Measurements from ENCODE around the gene VPS37D. TPM values are rescaled to one million over a fixed set of nuclear protein-coding genes. Genes with fewer than 3 reads are reported as not detected.

VPS37D gene
- total RNA-seq, 1 experiment from 2014 or later, result 4.4 TPM

DNA sequence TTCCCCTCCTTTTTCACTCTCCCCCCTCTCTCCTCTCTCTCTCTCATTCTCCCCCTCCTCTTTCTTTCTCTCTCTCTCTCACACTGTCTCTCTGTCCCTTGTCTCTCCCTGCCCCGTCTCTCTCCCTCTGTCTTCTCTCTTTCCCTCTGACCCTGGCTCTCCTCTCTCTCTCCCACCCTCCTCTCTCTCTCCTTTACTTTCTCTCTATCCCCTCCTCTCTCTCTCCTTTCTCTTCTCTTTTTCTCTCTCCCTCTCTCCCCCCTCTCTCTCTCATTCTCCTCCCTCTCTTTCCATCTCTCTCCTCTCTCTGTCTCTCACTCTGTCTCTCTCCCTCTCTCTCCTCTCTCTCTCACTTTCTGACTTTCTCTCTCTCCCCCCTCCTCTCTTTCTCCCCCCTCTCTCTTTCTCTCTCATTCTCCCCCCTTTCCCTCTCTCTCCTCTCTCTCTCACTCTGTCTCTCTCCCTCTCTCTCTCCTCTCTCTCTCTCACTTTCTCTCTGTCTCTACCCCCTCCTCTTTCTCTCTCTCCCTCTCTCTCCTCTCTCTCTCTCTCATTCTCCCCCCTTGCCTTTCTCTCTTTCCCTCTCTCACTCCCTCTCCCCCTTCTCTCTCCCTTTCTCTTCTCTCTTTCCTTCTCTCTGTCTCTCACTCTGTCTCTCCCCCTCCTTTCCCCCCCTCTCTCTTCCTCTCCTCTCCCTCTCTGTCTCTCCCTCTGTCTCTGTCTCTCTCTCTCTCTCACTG is 18.9 kb upstream of the VPS37D start:
- Histone ChIP-seq H3K27me3 (ENCODE audit: control insufficient read depth, insufficient read depth, low read length) (peaks cover 3% of the 10 kb centered on the region; the same call in 1 of the 2 replicates), H3K4me3 (ENCODE audit: low read depth in 2 of 2, low read length in 2 of 2) (peak overlapping the region in 1 of 2 experiments; percentile 69; a peak in 2 of 4 replicates), H3K9me3 (ENCODE audit: control insufficient read depth, insufficient read depth, low read depth, low read length) (no peaks in the 10 kb centered on the region), H3K36me3 (ENCODE audit: control insufficient read depth, insufficient read depth, low read length) (no peaks in the 10 kb centered on the region), H3K4me1 (ENCODE audit: control insufficient read depth, insufficient read depth, low read length) (peaks cover 7% of the 10 kb centered on the region; the same call in 1 of the 2 replicates), H3K27ac (ENCODE audit: low read length) (no peak overlapping the region)
- no peak for TF ChIP-seq TCF7L2 (IDR thresholded peaks at IDR 0.05; ENCODE audit: low read depth, low read length)
- TF ChIP-seq SIN3A (IDR thresholded peaks at IDR 0.05; ENCODE audit: borderline replicate concordance, insufficient read depth, low read depth, low read length), result no peak
- TF ChIP-seq, protein P1, sequence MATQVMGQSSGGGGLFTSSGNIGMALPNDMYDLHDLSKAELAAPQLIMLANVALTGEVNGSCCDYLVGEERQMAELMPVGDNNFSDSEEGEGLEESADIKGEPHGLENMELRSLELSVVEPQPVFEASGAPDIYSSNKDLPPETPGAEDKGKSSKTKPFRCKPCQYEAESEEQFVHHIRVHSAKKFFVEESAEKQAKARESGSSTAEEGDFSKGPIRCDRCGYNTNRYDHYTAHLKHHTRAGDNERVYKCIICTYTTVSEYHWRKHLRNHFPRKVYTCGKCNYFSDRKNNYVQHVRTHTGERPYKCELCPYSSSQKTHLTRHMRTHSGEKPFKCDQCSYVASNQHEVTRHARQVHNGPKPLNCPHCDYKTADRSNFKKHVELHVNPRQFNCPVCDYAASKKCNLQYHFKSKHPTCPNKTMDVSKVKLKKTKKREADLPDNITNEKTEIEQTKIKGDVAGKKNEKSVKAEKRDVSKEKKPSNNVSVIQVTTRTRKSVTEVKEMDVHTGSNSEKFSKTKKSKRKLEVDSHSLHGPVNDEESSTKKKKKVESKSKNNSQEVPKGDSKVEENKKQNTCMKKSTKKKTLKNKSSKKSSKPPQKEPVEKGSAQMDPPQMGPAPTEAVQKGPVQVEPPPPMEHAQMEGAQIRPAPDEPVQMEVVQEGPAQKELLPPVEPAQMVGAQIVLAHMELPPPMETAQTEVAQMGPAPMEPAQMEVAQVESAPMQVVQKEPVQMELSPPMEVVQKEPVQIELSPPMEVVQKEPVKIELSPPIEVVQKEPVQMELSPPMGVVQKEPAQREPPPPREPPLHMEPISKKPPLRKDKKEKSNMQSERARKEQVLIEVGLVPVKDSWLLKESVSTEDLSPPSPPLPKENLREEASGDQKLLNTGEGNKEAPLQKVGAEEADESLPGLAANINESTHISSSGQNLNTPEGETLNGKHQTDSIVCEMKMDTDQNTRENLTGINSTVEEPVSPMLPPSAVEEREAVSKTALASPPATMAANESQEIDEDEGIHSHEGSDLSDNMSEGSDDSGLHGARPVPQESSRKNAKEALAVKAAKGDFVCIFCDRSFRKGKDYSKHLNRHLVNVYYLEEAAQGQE (IDR thresholded peaks at IDR 0.05; ENCODE audit: insufficient read depth in 1 of 2, low read depth in 2 of 2, low read length in 1 of 2), result no peak
- no peak for TF ChIP-seq POLR2AphosphoS5 (IDR thresholded peaks at IDR 0.05; ENCODE audit: low read depth, low read length)
- no TSS peak for BruUV-seq (replicated peaks)
- in situ Hi-C loops (cut with HindIII; ENCODE audit: low pct_unique_long_range_greater_than_20kb, low sequenced_read_pairs), result no loop called here
- POLR2A ChIA-PET, result no interaction called here
- CTCF ChIA-PET, result no interaction called here
- no peak for ATAC-seq
- no peak for DNase-seq (ENCODE audit: low read depth, low spot score)
- intact Hi-C loops (cut with micrococcal nuclease; ENCODE audit: unreplicated experiment), result no loop called here

DNA sequence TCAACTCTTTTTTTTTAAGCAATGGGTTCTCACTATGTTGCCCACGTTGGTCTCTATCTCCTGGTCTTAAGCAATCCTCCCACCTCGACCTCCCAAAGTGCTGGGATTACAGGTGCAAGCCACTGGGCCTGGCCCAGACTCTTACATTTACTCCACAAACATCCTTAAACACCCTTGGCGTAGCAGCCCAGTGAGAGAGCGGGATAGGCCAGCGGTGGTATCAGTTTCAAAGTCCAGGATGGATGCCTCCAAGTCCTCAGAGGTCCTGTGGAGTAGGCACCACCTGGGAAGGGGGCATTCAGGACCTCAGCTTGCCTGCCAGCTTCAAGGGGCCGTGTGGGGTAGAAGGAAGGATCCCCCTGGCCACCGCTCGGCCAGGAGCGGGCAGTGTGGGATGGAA is 18.1 kb upstream of the VPS37D start:
- CTCF ChIA-PET, result no interaction called here
- BruUV-seq (replicated peaks), result no TSS peak
- Histone ChIP-seq H3K4me1 (ENCODE audit: control insufficient read depth, insufficient read depth, low read length) (peaks cover 7% of the 10 kb centered on the region; the same call in 1 of the 2 replicates), H3K27ac (ENCODE audit: low read length) (no peak overlapping the region), H3K27me3 (ENCODE audit: control insufficient read depth, insufficient read depth, low read length) (peaks cover 3% of the 10 kb centered on the region; the same call in 1 of the 2 replicates), H3K4me3 (ENCODE audit: low read depth in 2 of 2, low read length in 2 of 2) (no peak overlapping the region), H3K36me3 (ENCODE audit: control insufficient read depth, insufficient read depth, low read length) (no peaks in the 10 kb centered on the region), H3K9me3 (ENCODE audit: control insufficient read depth, insufficient read depth, low read depth, low read length) (no peaks in the 10 kb centered on the region)
- DNase-seq (ENCODE audit: low read depth, low spot score) (no peak), ATAC-seq (no peak)
- intact Hi-C loops (cut with micrococcal nuclease; ENCODE audit: unreplicated experiment) (no loop called here), in situ Hi-C loops (cut with HindIII; ENCODE audit: low pct_unique_long_range_greater_than_20kb, low sequenced_read_pairs) (no loop called here)
- POLR2A ChIA-PET, result no interaction called here
- TF ChIP-seq SIN3A (IDR thresholded peaks at IDR 0.05; ENCODE audit: borderline replicate concordance, insufficient read depth, low read depth, low read length), result no peak
- TF ChIP-seq, protein P1 (IDR thresholded peaks at IDR 0.05; ENCODE audit: insufficient read depth in 1 of 2, low read depth in 2 of 2, low read length in 1 of 2), result no peak
- no peak for TF ChIP-seq TCF7L2 (IDR thresholded peaks at IDR 0.05; ENCODE audit: low read depth, low read length)
- TF ChIP-seq, protein P2, sequence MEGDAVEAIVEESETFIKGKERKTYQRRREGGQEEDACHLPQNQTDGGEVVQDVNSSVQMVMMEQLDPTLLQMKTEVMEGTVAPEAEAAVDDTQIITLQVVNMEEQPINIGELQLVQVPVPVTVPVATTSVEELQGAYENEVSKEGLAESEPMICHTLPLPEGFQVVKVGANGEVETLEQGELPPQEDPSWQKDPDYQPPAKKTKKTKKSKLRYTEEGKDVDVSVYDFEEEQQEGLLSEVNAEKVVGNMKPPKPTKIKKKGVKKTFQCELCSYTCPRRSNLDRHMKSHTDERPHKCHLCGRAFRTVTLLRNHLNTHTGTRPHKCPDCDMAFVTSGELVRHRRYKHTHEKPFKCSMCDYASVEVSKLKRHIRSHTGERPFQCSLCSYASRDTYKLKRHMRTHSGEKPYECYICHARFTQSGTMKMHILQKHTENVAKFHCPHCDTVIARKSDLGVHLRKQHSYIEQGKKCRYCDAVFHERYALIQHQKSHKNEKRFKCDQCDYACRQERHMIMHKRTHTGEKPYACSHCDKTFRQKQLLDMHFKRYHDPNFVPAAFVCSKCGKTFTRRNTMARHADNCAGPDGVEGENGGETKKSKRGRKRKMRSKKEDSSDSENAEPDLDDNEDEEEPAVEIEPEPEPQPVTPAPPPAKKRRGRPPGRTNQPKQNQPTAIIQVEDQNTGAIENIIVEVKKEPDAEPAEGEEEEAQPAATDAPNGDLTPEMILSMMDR (IDR thresholded peaks at IDR 0.05), result no peak
- no peak for TF ChIP-seq POLR2AphosphoS5 (IDR thresholded peaks at IDR 0.05; ENCODE audit: low read depth, low read length)
